A673 (cell line): ENCODE results near the gene PHLDB2. TPM values are rescaled to one million over a fixed set of nuclear protein-coding genes. Genes with fewer than 3 reads are reported as not detected.

ENCODE experiments used
- BruUV-seq: library from RNA; stranded (reverse); fragments of 400-500 nt; replicated peaks from 2 replicates; lab custom pipeline; 2021; lab: Mats Ljungman, UMichigan
- CTCF ChIA-PET: fragments of 300-600 bp; sonication (Branson Sonifier 250); formaldehyde crosslinking; loops from one replicate; lab custom pipeline; 2022; ENCODE audit warnings: antibody characterized with exemption; lab: Charles Lee
- POLR2A ChIA-PET: fragments of 300-600 bp; sonication (Branson Sonifier 250); formaldehyde crosslinking; loops from one replicate; lab custom pipeline; 2022; ENCODE audit warnings: antibody characterized with exemption; ENCODE audit not compliant: low non-redundant PET; lab: Charles Lee
- DNase-seq: peaks from one replicate; pipeline ENCODE4 v3.0.0-alpha.2; 2015; ENCODE audit warnings: low spot score
- H3K27ac ChIP-seq: fragments of 200-600 bp; sonication (generic); 2 replicates; pipeline ENCODE4 v1.5.1; 2016; ENCODE audit warnings: mixed run types, low read depth, mild to moderate bottlenecking, mixed read lengths, antibody characterized with exemption, low read length; ENCODE audit not compliant: poor library complexity, severe bottlenecking
- H3K27me3 ChIP-seq: fragments of 200-600 bp; sonication (generic); replicated peaks from 2 replicates; pipeline ENCODE4 v1.6.1; 2017; ENCODE audit warnings: mixed run types, low read depth, mild to moderate bottlenecking, mixed read lengths, antibody characterized with exemption, low read length; ENCODE audit not compliant: insufficient read depth, poor library complexity
- H3K36me3 ChIP-seq: fragments of 200-600 bp; sonication (generic); 2 replicates; pipeline ENCODE4 v1.6.1; 2016; ENCODE audit warnings: mixed run types, mild to moderate bottlenecking, mixed read lengths, antibody characterized with exemption, low read length; ENCODE audit not compliant: insufficient read depth, poor library complexity, severe bottlenecking
- H3K4me1 ChIP-seq: fragments of 200-600 bp; sonication (generic); 2 replicates; pipeline ENCODE4 v1.6.1; 2017; ENCODE audit warnings: mixed run types, mild to moderate bottlenecking, mixed read lengths, antibody characterized with exemption, low read length; ENCODE audit not compliant: insufficient read depth, poor library complexity, severe bottlenecking
- H3K4me3 ChIP-seq: fragments of 200-600 bp; sonication (generic); 2 replicates; pipeline ENCODE4 v1.5.1; 2016; ENCODE audit warnings: low read depth, mixed run types, mild to moderate bottlenecking, mixed read lengths, low read length; ENCODE audit not compliant: poor library complexity, severe bottlenecking
- H3K9me3 ChIP-seq: fragments of 200-600 bp; sonication (generic); 2 replicates; pipeline ENCODE4 v1.6.1; 2016; ENCODE audit warnings: mixed run types, low read depth, mild to moderate bottlenecking, mixed read lengths, antibody characterized with exemption, low read length; ENCODE audit not compliant: poor library complexity, severe bottlenecking
- CTCF ChIP-seq: fragments of 300-800, 200-600 bp; sonication (generic); conservative IDR thresholded peaks from 2 replicates; pipeline ENCODE4 v1.5.1; 2017; ENCODE audit warnings: low read depth, mild to moderate bottlenecking, antibody characterized with exemption, low read length, moderate library complexity, mixed read lengths
- EZH2 ChIP-seq: fragments of 200-600 bp; sonication (generic); IDR thresholded peaks from 2 replicates; pipeline ENCODE4 v1.6.1; 2017; ENCODE audit warnings: borderline replicate concordance, low read depth, mild to moderate bottlenecking, mixed read lengths, antibody characterized with exemption, low read length; ENCODE audit not compliant: poor library complexity, severe bottlenecking
- intact Hi-C: fragments of 100-400 bp; cut with micrococcal nuclease; formaldehyde crosslinking; loops from one replicate; pipeline ENCODE4 v1.10.0; 2022; ENCODE audit not compliant: unreplicated experiment
- total RNA-seq: library from RNA; stranded (reverse); gene quantifications from 2 replicates; pipeline ENCODE4 v1.2.3, GENCODE V29; 2021

The PHLDB2 gene
- total RNA-seq, 1 experiment from 2014 or later: 13.1 TPM

- H3K36me3 ChIP-seq: peaks cover 4% of the 10 kb centered on the region
- H3K27me3 ChIP-seq: no peaks in the 10 kb centered on the region
- BruUV-seq: no TSS peak
- CTCF ChIA-PET: interaction anchor here (1.4 to 2.3 kb wide), 2 partner anchors 9 to 34 kb away, joined by 3 to 16 read pairs; no protein-coding TSS in a partner anchor
- H3K27ac ChIP-seq: peak overlapping the region; percentile 83
- no peaks in the 10 kb centered on the region for H3K9me3 ChIP-seq
- DNase-seq: peak; percentile 33
- TF ChIP-seq EZH2 (no peak), CTCF (no peak)
- H3K4me3 ChIP-seq: peak overlapping the region; percentile 61
- POLR2A ChIA-PET: no interaction called here
- H3K4me1 ChIP-seq: peaks cover 7% of the 10 kb centered on the region
- intact Hi-C loops: no loop called here
Measured at GRCh38 chr3:111979434-111980038, 120.5 kb downstream of the PHLDB2 start.

DNA sequence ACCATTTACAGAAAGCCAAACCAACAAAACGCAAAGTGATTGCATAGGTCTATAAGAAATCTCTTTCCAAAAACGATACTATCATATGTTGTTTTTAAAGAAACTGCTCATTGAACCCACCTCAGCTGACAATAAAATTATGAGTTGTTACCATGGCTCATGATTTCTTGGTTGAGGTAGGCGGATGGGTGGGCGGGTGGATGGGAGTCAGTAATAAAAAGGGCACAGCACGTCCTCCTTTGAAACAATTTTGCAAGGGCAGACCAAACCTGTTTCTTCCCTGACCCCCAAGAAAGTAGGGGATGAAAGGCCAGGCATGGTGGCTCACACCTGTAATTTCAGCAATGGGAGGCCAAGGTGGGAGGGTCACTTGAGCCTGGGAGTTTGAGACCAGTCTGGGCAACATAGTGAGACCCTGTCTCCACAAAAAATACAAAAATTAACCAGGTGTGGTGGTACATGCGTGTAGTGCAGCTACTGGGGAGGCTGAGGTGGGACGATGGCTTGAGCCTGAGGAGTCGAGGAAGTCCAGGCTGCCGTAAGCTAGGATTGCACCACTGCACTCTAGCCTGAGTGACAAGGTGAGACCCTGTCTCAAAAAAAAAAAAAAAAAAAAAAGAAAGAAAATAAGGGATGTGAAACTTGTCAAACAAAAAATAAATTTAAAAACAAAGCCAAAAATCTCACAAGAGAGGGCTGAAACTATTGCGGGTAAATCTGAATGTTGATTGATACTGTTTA, 121.8 kb downstream of the PHLDB2 start:
- no peaks in the 10 kb centered on the region for H3K9me3 ChIP-seq
- ChIA-PET POLR2A (no interaction called here), CTCF (interaction anchor here (0.7 to 1.4 kb wide), 2 partner anchors 8 to 34 kb away, joined by 3 to 7 read pairs; no protein-coding TSS in a partner anchor)
- intact Hi-C loops: no loop called here
- peaks cover 4% of the 10 kb centered on the region for H3K36me3 ChIP-seq
- BruUV-seq: no TSS peak
- DNase-seq: no peak
- no peak overlapping the region for H3K27ac ChIP-seq
- peaks cover 7% of the 10 kb centered on the region for H3K4me1 ChIP-seq
- H3K27me3 ChIP-seq: no peaks in the 10 kb centered on the region
- TF ChIP-seq EZH2 (no peak), CTCF (no peak)
- H3K4me3 ChIP-seq: no peak overlapping the region

GRCh38 chr3:111981457-111981763, 122.3 kb downstream of the PHLDB2 start:
- CTCF ChIA-PET: no interaction called here
- Histone ChIP-seq H3K27me3 (no peaks in the 10 kb centered on the region), H3K27ac (no peak overlapping the region), H3K36me3 (peaks cover 4% of the 10 kb centered on the region), H3K4me1 (peaks cover 7% of the 10 kb centered on the region), H3K4me3 (no peak overlapping the region), H3K9me3 (no peaks in the 10 kb centered on the region)
- TF ChIP-seq CTCF: no peak
- BruUV-seq: no TSS peak
- POLR2A ChIA-PET: no interaction called here
- DNase-seq: no peak
- intact Hi-C loops: no loop called here
